GM23338 (cell line): ENCODE results near the gene HECTD3. TPM values are rescaled to one million over a fixed set of nuclear protein-coding genes. Genes with fewer than 3 reads are reported as not detected.

Source experiments
- EZH2 ChIP-seq: fragments of 200-600 bp; sonication (generic); IDR thresholded peaks from one replicate; pipeline ENCODE4 v1.8.0; 2017; ENCODE audit warnings: antibody characterized with exemption, mild to moderate bottlenecking, low read depth; ENCODE audit not compliant: unreplicated experiment
- EZH2phosphoT487 ChIP-seq: fragments of 200-600 bp; sonication (generic); IDR thresholded peaks from one replicate; pipeline ENCODE4 v1.8.1; 2018; ENCODE audit warnings: antibody characterized with exemption; ENCODE audit not compliant: unreplicated experiment
- POLR2AphosphoS5 ChIP-seq: IDR thresholded peaks from 2 replicates; pipeline ENCODE4 v1.6.1; 2016; ENCODE audit warnings: antibody characterized with exemption, low read depth
- ZNF114 ChIP-seq: fragments of 250-450 bp; sonication (Bioruptor Pico); IDR thresholded peaks from 2 replicates; pipeline ENCODE4 v1.5.0; 2020; ENCODE audit warnings: mild to moderate bottlenecking, moderate library complexity
- polyA plus RNA-seq: library from polyadenylated mRNA; unstranded; fragments of >200 nt; fragmentation: Nextera tagmentation; extraction: Ambion mirVana; gene quantifications from 2 replicates; pipeline ENCODE4 v1.2.1, GENCODE V29; 2016
- total RNA-seq: library from RNA; depleted of rRNA; stranded (reverse); fragments of >200 nt; shearing (Covaris generic); gene quantifications from 2 replicates; pipeline ENCODE4 v1.2.3, GENCODE V29; 2014
- TF ChIP-seq, protein P1 (sequence below): fragments of 250-450 bp; sonication (Bioruptor Pico); IDR thresholded peaks from 2 replicates; pipeline ENCODE4 v1.5.0; 2020; ENCODE audit warnings: mild to moderate bottlenecking, moderate library complexity
- TF ChIP-seq, protein P2 (sequence below): IDR thresholded peaks from one replicate; pipeline ENCODE4 v1.6.1; 2018; ENCODE audit warnings: antibody characterized with exemption; ENCODE audit not compliant: unreplicated experiment
- TF ChIP-seq, protein P3 (sequence below): IDR thresholded peaks from 2 replicates; pipeline ENCODE4 v1.6.1; 2016; ENCODE audit warnings: antibody characterized with exemption

HECTD3 gene
- total and polyA plus RNA-seq, 2 experiments from 2014 or later = 13.1 to 31.4 TPM

DNA sequence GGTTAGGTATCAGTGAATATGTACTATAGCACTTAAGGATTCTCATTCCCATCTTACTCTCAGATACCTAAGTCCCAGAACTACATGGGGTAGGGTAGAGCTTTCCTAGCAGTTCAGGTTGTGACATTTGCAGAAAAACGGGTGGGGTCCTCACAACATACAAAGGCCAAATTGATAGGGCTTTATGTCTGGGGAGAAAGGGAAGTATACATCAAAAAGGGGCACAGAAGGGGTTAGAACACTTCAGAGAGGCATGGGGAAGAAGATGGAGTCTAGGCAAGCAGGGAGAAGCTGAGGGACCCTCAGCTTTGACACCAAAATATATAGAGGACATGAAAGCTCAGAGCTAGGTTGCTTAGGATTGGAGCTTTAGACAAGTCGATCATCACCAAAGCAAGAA is 4.6 kb upstream of the HECTD3 start (continued):
- TF ChIP-seq, protein P1, sequence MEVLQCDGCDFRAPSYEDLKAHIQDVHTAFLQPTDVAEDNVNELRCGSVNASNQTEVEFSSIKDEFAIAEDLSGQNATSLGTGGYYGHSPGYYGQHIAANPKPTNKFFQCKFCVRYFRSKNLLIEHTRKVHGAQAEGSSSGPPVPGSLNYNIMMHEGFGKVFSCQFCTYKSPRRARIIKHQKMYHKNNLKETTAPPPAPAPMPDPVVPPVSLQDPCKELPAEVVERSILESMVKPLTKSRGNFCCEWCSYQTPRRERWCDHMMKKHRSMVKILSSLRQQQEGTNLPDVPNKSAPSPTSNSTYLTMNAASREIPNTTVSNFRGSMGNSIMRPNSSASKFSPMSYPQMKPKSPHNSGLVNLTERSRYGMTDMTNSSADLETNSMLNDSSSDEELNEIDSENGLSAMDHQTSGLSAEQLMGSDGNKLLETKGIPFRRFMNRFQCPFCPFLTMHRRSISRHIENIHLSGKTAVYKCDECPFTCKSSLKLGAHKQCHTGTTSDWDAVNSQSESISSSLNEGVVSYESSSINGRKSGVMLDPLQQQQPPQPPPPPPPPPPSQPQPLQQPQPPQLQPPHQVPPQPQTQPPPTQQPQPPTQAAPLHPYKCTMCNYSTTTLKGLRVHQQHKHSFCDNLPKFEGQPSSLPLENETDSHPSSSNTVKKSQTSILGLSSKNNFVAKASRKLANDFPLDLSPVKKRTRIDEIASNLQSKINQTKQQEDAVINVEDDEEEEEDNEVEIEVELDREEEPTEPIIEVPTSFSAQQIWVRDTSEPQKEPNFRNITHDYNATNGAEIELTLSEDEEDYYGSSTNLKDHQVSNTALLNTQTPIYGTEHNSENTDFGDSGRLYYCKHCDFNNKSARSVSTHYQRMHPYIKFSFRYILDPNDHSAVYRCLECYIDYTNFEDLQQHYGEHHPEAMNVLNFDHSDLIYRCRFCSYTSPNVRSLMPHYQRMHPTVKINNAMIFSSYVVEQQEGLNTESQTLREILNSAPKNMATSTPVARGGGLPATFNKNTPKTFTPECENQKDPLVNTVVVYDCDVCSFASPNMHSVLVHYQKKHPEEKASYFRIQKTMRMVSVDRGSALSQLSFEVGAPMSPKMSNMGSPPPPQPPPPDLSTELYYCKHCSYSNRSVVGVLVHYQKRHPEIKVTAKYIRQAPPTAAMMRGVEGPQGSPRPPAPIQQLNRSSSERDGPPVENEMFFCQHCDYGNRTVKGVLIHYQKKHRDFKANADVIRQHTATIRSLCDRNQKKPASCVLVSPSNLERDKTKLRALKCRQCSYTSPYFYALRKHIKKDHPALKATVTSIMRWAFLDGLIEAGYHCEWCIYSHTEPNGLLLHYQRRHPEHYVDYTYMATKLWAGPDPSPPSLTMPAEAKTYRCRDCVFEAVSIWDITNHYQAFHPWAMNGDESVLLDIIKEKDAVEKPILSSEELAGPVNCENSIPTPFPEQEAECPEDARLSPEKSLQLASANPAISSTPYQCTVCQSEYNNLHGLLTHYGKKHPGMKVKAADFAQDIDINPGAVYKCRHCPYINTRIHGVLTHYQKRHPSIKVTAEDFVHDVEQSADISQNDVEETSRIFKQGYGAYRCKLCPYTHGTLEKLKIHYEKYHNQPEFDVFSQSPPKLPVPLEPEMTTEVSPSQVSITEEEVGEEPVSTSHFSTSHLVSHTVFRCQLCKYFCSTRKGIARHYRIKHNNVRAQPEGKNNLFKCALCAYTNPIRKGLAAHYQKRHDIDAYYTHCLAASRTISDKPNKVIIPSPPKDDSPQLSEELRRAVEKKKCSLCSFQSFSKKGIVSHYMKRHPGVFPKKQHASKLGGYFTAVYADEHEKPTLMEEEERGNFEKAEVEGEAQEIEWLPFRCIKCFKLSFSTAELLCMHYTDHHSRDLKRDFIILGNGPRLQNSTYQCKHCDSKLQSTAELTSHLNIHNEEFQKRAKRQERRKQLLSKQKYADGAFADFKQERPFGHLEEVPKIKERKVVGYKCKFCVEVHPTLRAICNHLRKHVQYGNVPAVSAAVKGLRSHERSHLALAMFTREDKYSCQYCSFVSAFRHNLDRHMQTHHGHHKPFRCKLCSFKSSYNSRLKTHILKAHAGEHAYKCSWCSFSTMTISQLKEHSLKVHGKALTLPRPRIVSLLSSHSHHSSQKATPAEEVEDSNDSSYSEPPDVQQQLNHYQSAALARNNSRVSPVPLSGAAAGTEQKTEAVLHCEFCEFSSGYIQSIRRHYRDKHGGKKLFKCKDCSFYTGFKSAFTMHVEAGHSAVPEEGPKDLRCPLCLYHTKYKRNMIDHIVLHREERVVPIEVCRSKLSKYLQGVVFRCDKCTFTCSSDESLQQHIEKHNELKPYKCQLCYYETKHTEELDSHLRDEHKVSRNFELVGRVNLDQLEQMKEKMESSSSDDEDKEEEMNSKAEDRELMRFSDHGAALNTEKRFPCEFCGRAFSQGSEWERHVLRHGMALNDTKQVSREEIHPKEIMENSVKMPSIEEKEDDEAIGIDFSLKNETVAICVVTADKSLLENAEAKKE (CRISPR knock-in tag) = no peak
- TF ChIP-seq EZH2phosphoT487 (no peak), POLR2AphosphoS5 (no peak), EZH2 (no peak), ZNF114 (CRISPR knock-in tag) (no peak)
- TF ChIP-seq, protein P2, sequence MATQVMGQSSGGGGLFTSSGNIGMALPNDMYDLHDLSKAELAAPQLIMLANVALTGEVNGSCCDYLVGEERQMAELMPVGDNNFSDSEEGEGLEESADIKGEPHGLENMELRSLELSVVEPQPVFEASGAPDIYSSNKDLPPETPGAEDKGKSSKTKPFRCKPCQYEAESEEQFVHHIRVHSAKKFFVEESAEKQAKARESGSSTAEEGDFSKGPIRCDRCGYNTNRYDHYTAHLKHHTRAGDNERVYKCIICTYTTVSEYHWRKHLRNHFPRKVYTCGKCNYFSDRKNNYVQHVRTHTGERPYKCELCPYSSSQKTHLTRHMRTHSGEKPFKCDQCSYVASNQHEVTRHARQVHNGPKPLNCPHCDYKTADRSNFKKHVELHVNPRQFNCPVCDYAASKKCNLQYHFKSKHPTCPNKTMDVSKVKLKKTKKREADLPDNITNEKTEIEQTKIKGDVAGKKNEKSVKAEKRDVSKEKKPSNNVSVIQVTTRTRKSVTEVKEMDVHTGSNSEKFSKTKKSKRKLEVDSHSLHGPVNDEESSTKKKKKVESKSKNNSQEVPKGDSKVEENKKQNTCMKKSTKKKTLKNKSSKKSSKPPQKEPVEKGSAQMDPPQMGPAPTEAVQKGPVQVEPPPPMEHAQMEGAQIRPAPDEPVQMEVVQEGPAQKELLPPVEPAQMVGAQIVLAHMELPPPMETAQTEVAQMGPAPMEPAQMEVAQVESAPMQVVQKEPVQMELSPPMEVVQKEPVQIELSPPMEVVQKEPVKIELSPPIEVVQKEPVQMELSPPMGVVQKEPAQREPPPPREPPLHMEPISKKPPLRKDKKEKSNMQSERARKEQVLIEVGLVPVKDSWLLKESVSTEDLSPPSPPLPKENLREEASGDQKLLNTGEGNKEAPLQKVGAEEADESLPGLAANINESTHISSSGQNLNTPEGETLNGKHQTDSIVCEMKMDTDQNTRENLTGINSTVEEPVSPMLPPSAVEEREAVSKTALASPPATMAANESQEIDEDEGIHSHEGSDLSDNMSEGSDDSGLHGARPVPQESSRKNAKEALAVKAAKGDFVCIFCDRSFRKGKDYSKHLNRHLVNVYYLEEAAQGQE = no peak
- TF ChIP-seq, protein P3, sequence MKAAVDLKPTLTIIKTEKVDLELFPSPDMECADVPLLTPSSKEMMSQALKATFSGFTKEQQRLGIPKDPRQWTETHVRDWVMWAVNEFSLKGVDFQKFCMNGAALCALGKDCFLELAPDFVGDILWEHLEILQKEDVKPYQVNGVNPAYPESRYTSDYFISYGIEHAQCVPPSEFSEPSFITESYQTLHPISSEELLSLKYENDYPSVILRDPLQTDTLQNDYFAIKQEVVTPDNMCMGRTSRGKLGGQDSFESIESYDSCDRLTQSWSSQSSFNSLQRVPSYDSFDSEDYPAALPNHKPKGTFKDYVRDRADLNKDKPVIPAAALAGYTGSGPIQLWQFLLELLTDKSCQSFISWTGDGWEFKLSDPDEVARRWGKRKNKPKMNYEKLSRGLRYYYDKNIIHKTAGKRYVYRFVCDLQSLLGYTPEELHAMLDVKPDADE = no peak
